ENCODE results near the gene ZBTB22.
A peak's percentile ranks its signal among the peaks of the same experiment; 100 is the strongest.
"Not testable (repeated sequence)": the region's sequence is repeated elsewhere in the genome, so short reads cannot be mapped to it uniquely, and the experiment has no call there.

The ZBTB22 gene

DNA sequence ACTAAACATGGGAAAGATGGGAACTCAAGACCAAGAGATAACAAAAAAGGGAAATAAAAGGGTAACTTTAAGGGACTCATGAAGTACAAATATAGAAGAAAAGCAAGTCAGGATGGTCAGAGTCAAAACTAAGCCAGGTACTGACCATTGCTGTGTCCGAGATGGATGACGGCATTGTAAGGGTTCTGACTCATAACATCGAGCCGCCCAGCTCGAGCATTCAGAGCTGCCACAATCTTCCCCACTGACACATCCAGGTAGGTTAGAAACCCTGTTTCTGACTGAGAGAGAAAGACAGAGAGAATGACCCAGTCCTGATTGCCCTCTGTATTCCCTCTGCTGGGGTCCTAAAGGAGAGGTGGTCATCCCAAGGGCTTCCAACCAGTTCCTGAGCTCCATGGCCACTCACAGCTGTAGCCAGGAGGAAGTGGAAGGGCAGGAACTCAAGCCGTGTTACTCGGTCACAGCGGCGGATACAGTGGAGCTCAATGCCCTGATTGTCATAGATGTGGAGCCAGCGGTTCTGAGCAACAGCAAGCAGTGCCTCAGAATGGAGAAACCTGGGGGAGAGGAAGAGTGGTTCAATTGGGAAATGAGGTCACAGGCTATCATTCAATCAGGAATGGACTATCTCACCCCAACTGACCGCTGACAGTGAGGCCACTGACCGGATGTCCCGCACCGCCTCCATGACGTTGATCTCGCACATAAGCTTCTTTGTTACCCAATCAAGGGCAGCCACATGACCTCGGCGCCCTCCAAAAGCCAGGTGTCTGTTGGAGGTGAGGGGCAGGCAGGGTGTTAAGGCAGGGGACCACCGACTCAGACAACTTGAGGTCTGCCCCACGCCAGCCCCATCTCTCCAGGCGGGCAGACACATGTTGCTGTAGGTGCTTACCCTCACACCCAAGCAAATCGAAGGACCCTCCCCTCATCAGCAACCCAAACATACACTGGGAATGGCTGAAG, 30.3 kb downstream of the ZBTB22 start:
- H3K79me1 ChIP-seq (ENCODE audit: low read depth, low read length) = peaks cover 5% of the 10 kb centered on the region
- H2BK12ac ChIP-seq (ENCODE audit: low read length) = no peak overlapping the region
- no peak overlapping the region for H4K91ac ChIP-seq (ENCODE audit: low read depth, low read length, poor library complexity)
- no peaks in the 10 kb centered on the region for H3K9me3 ChIP-seq (replicated peaks in 1 of 2; ENCODE audit: control insufficient read depth in 2 of 2, insufficient read depth in 1 of 2, low read depth in 1 of 2, low read length in 2 of 2)
- no peak overlapping the region for H3K27ac ChIP-seq (replicated peaks; ENCODE audit: low read length)
- H2BK15ac ChIP-seq (ENCODE audit: low read length) = no peak overlapping the region
- no peak overlapping the region for H4K8ac ChIP-seq (ENCODE audit: low read depth, low read length)
- H3K4me3 ChIP-seq (ENCODE audit: low read length in 2 of 2) = peak overlapping the region in 1 of 2 donors; percentile 83
- no peak for DNase-seq (ENCODE audit: low spot score)
- no peak overlapping the region for H3K9ac ChIP-seq (ENCODE audit: low read depth, low read length, poor library complexity)
- H3K4ac ChIP-seq (ENCODE audit: low read length) = no peak overlapping the region
- no peak overlapping the region for H2BK120ac ChIP-seq (ENCODE audit: low read depth, low read length)
- peak overlapping the region; percentile 69 for H3K23ac ChIP-seq (ENCODE audit: low read depth, low read length, poor library complexity)
- no peaks in the 10 kb centered on the region for H3K27me3 ChIP-seq (ENCODE audit: control insufficient read depth in 3 of 3, insufficient read depth in 3 of 3, low read depth in 1 of 3, low read length in 3 of 3)
- H3K14ac ChIP-seq (ENCODE audit: low read length) = no peak overlapping the region
- no peak overlapping the region for H2AFZ ChIP-seq (ENCODE audit: low read length)
- H3K18ac ChIP-seq (ENCODE audit: low read length) = no peak overlapping the region
- no peak overlapping the region for H2AK5ac ChIP-seq (ENCODE audit: low read depth, low read length)
- H3K36me3 ChIP-seq (replicated peaks in 1 of 2; ENCODE audit: control insufficient read depth in 2 of 2, insufficient read depth in 2 of 2, low read length in 2 of 2) = peaks cover 23 to 65% of the 10 kb centered on the region in 2 donors
- peaks cover 9 to 13% of the 10 kb centered on the region in 2 donors for H3K4me1 ChIP-seq (ENCODE audit: control insufficient read depth in 2 of 2, insufficient read depth in 1 of 2, low read depth in 1 of 2, low read length in 2 of 2)
- no peak overlapping the region for H2BK5ac ChIP-seq (ENCODE audit: low read length)
- WGBS, 2 donors (ENCODE audit: extremely low coverage in 2 of 2, insufficient read length in 2 of 2, insufficient replicate concordance in 1 of 2) = no CpG with 5 or more reads among the region's 22 CpGs
- H3K4me2 ChIP-seq (ENCODE audit: insufficient read depth, low read length, poor library complexity, severe bottlenecking) = no peak overlapping the region

GRCh38 chr6:33285214-33285613, 32.3 kb downstream of the ZBTB22 start:
- H3K9me3 ChIP-seq (replicated peaks in 1 of 2; ENCODE audit: control insufficient read depth in 2 of 2, insufficient read depth in 1 of 2, low read depth in 1 of 2, low read length in 2 of 2); H3K4me3 ChIP-seq (ENCODE audit: low read length in 2 of 2); H3K27ac ChIP-seq (replicated peaks; ENCODE audit: low read length); H2BK15ac ChIP-seq (ENCODE audit: low read length); H2BK12ac ChIP-seq (ENCODE audit: low read length); H2BK120ac ChIP-seq (ENCODE audit: low read depth, low read length); H3K79me1 ChIP-seq (ENCODE audit: low read depth, low read length); H3K9ac ChIP-seq (ENCODE audit: low read depth, low read length, poor library complexity); H3K14ac ChIP-seq (ENCODE audit: low read length); H3K27me3 ChIP-seq (ENCODE audit: control insufficient read depth in 3 of 3, insufficient read depth in 3 of 3, low read depth in 1 of 3, low read length in 3 of 3); H2AK5ac ChIP-seq (ENCODE audit: low read depth, low read length); H2BK5ac ChIP-seq (ENCODE audit: low read length); H3K4ac ChIP-seq (ENCODE audit: low read length); H3K4me2 ChIP-seq (ENCODE audit: insufficient read depth, low read length, poor library complexity, severe bottlenecking); H4K91ac ChIP-seq (ENCODE audit: low read depth, low read length, poor library complexity); H3K23ac ChIP-seq (ENCODE audit: low read depth, low read length, poor library complexity); DNase-seq (ENCODE audit: low spot score); H3K4me1 ChIP-seq (ENCODE audit: control insufficient read depth in 2 of 2, insufficient read depth in 1 of 2, low read depth in 1 of 2, low read length in 2 of 2); H4K8ac ChIP-seq (ENCODE audit: low read depth, low read length); H2AFZ ChIP-seq (ENCODE audit: low read length); H3K18ac ChIP-seq (ENCODE audit: low read length): not testable (repeated sequence)
- peaks cover 22 to 60% of the 10 kb centered on the region in 2 donors for H3K36me3 ChIP-seq (replicated peaks in 1 of 2; ENCODE audit: control insufficient read depth in 2 of 2, insufficient read depth in 2 of 2, low read length in 2 of 2)
- no CpG with 5 or more reads among the region's 4 CpGs for WGBS, 2 donors (ENCODE audit: extremely low coverage in 2 of 2, insufficient read length in 2 of 2, insufficient replicate concordance in 1 of 2)

DNA sequence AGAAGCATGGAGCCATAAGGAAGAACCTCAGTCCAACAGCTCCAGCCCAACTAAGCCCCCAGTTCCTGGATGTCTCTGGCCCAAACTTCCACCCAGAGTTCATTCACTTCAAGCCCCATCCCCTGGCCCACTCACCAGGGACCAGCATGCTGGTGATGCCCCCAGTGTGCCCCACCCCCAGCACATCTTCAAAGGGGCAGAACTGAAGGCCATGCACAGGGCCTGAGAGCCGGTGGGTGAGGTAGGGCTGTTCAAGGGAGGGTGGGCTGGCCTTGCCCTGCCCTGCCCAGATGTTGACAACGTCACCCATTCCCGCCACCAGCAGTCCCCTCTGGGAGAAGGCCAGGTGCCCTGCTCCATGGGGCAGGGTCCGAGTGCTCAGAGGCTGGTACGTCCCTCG, 37.0 kb downstream of the ZBTB22 start:
- Histone ChIP-seq H2BK15ac (ENCODE audit: low read length) (no peak overlapping the region), H3K79me1 (ENCODE audit: low read depth, low read length) (peaks cover 2% of the 10 kb centered on the region), H2AFZ (ENCODE audit: low read length) (no peak overlapping the region)

DNA sequence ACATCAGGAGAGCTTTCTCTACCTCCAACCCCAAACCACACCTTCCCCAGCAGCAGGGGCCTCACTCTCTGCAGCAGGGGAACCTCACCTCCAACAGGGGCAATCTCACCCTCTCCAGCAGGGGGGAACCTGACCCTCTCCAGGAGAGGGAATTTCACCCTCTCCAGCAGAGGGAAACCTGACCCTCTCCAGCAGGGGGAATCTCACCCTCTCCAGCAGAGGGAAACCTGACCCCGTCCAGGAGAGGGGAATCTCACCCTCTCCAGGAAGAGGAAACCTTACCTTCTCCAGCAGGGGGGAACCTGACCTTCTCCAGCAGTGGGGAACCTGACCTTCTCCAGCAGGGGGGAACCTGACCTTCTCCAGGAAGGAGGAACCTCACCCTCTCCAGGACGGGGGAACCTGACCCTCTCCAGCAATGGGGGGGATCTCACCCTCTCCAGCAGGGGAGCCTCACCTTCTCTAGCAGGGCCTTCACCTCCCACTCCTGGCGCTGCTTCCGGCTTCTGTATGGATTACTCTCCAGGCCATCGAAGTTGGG, 37.5 kb downstream of the ZBTB22 start:
- Histone ChIP-seq H3K4me3 (ENCODE audit: low read length in 2 of 2) (no peak overlapping the region), H2BK15ac (ENCODE audit: low read length) (no peak overlapping the region), H2AK5ac (ENCODE audit: low read depth, low read length) (no peak overlapping the region), H3K9me3 (replicated peaks in 1 of 2; ENCODE audit: control insufficient read depth in 2 of 2, insufficient read depth in 1 of 2, low read depth in 1 of 2, low read length in 2 of 2) (no peaks in the 10 kb centered on the region), H3K27me3 (ENCODE audit: control insufficient read depth in 3 of 3, insufficient read depth in 3 of 3, low read depth in 1 of 3, low read length in 3 of 3) (no peaks in the 10 kb centered on the region), H2AFZ (ENCODE audit: low read length) (no peak overlapping the region), H2BK120ac (ENCODE audit: low read depth, low read length) (no peak overlapping the region), H3K23ac (ENCODE audit: low read depth, low read length, poor library complexity) (no peak overlapping the region), H4K91ac (ENCODE audit: low read depth, low read length, poor library complexity) (no peak overlapping the region), H3K79me1 (ENCODE audit: low read depth, low read length) (peaks cover 2% of the 10 kb centered on the region), H2BK12ac (ENCODE audit: low read length) (no peak overlapping the region), H3K4me1 (ENCODE audit: control insufficient read depth in 2 of 2, insufficient read depth in 1 of 2, low read depth in 1 of 2, low read length in 2 of 2) (peaks cover 7 to 8% of the 10 kb centered on the region in 2 donors), H3K18ac (ENCODE audit: low read length) (no peak overlapping the region), H3K36me3 (replicated peaks in 1 of 2; ENCODE audit: control insufficient read depth in 2 of 2, insufficient read depth in 2 of 2, low read length in 2 of 2) (peaks cover 38 to 75% of the 10 kb centered on the region in 2 donors), H3K27ac (replicated peaks; ENCODE audit: low read length) (no peak overlapping the region), H3K4me2 (ENCODE audit: insufficient read depth, low read length, poor library complexity, severe bottlenecking) (no peak overlapping the region), H4K8ac (ENCODE audit: low read depth, low read length) (no peak overlapping the region), H3K4ac (ENCODE audit: low read length) (no peak overlapping the region), H2BK5ac (ENCODE audit: low read length) (no peak overlapping the region), H3K9ac (ENCODE audit: low read depth, low read length, poor library complexity) (no peak overlapping the region), H3K14ac (ENCODE audit: low read length) (no peak overlapping the region)
- DNase-seq (ENCODE audit: low spot score) = no peak
- no CpG with 5 or more reads among the region's 5 CpGs for WGBS, 2 donors (ENCODE audit: extremely low coverage in 2 of 2, insufficient read length in 2 of 2, insufficient replicate concordance in 1 of 2)

More for the DNA sequence above, 37.0 kb downstream of the ZBTB22 start:
- Histone ChIP-seq H4K91ac (ENCODE audit: low read depth, low read length, poor library complexity) (no peak overlapping the region), H3K27ac (replicated peaks; ENCODE audit: low read length) (no peak overlapping the region), H3K18ac (ENCODE audit: low read length) (no peak overlapping the region), H3K9me3 (replicated peaks in 1 of 2; ENCODE audit: control insufficient read depth in 2 of 2, insufficient read depth in 1 of 2, low read depth in 1 of 2, low read length in 2 of 2) (no peaks in the 10 kb centered on the region), H3K27me3 (ENCODE audit: control insufficient read depth in 3 of 3, insufficient read depth in 3 of 3, low read depth in 1 of 3, low read length in 3 of 3) (no peaks in the 10 kb centered on the region), H3K14ac (ENCODE audit: low read length) (no peak overlapping the region), H2BK5ac (ENCODE audit: low read length) (peak overlapping the region; percentile 82), H2AK5ac (ENCODE audit: low read depth, low read length) (no peak overlapping the region), H2BK120ac (ENCODE audit: low read depth, low read length) (no peak overlapping the region), H3K23ac (ENCODE audit: low read depth, low read length, poor library complexity) (peak overlapping the region; percentile 73), H3K4me3 (ENCODE audit: low read length in 2 of 2) (no peak overlapping the region), H4K8ac (ENCODE audit: low read depth, low read length) (no peak overlapping the region), H3K9ac (ENCODE audit: low read depth, low read length, poor library complexity) (no peak overlapping the region), H3K36me3 (replicated peaks in 1 of 2; ENCODE audit: control insufficient read depth in 2 of 2, insufficient read depth in 2 of 2, low read length in 2 of 2) (peaks cover 33 to 74% of the 10 kb centered on the region in 2 donors), H2BK12ac (ENCODE audit: low read length) (no peak overlapping the region), H3K4me2 (ENCODE audit: insufficient read depth, low read length, poor library complexity, severe bottlenecking) (no peak overlapping the region), H3K4ac (ENCODE audit: low read length) (no peak overlapping the region), H3K4me1 (ENCODE audit: control insufficient read depth in 2 of 2, insufficient read depth in 1 of 2, low read depth in 1 of 2, low read length in 2 of 2) (peaks cover 7 to 8% of the 10 kb centered on the region in 2 donors)
- WGBS, 2 donors (ENCODE audit: extremely low coverage in 2 of 2, insufficient read length in 2 of 2, insufficient replicate concordance in 1 of 2) = no CpG with 5 or more reads among the region's 6 CpGs
- DNase-seq (ENCODE audit: low spot score) = no peak

Measured in neuronal stem cell (in vitro differentiated cells).